CD4-positive, alpha-beta T cell treated with Interleukin-6 at 100 ng/mL for 8 hours (primary cell): ENCODE measurements around the gene ZCRB1.

ENCODE experiments used
- DNase-seq: peaks from one replicate; pipeline ENCODE4 v3.0.0-alpha.2; 2020; ENCODE audit warnings: mixed read lengths, low spot score

Gene ZCRB1

DNA sequence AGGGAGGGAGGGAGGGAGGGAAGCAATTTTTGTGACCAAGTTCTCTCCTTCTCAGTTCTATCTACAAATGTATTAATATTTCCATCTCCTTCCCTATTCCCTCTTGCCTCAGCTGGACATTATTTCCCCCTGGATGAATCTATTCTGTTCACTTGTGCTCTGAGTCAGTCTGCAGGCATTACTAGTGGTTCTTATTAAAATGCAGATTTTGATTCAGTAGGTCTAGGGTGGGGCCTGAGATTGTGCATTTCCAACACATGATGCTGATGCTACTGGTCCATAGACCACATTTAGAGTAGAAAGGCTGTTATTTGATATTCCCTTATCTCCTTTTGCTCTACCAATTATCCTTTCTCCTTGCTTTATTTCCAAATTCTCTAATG, 47.8 kb downstream of the ZCRB1 start:
- DNase-seq: no peak

GRCh38 chr12:42277396-42278127, 48.3 kb downstream of the ZCRB1 start:
- no peak for DNase-seq

GRCh38 chr12:42275499-42275898, 50.4 kb downstream of the ZCRB1 start:
- no peak for DNase-seq

DNA sequence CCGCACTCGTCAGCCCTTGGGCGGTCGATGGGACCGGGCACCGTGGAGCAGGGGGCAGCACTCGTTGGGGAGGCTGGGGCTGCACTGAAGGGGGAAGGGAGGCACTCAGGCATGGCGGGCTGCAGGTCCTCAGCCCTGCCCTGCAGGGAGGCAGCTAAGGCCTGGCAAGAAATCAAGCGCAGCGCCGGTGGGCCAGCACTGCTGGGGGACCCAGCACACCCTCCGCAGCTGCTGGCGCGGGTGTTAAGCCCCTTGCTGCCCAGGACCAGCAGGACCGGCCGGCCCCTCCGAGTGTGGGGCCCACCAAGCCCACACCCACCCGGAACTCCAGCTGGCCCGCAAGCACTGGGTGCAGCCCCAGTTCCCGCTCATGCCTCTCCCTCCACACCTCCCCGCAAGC, 52.2 kb downstream of the ZCRB1 start:
- DNase-seq: no peak

DNA sequence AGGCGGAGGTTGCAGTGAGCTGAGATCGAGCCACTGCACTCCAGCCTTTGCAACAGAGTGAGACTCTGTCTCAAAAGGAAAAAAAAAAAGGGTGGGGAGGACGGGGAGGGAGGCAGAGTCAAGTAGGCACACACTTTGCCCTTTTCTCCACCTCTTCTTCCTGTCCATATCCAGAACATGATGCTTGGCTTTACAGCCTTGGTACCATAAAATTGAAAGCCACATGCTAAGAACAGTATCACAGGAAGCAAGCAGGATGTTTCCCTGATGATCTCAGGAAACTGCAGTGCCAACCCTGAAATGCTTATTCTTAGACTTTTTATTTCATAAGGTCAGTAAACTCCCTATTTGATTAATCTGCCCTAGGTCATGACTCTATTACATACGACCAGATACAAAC, 55.3 kb downstream of the ZCRB1 start:
- no peak for DNase-seq

- DNase-seq: no peak
Measured at GRCh38 chr12:42267413-42268190, 58.3 kb downstream of the ZCRB1 start.

DNA sequence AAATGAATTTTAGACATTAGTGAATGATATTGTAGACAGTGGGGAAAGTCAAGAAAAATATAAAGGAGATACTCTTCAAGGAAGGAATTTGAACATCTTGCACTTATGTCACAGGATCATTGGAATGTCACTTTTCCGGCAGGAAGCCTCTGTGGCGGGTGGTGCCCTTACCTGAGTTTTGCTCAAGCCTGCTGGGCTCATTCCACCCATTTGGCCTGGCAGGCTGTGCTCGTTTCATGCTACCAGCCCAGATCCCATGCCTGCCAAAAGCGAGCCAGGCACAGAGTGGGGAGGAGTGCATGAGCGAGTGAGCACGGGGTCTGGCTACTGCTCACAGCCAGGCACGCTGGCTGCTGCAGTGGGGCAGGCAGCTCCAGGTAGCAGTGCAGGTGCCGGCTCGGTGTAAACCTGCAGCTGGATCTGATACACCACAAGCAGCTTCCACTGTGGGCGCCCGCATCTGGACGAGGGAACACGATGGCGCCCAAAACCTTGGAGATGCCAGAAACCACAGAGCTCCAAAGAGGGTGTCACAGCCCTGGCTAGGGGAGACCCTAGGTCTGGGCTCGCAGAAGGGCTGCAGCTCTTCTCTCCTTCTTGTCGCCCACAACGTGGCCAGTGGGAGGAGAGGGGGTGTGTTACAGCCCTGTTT, 59.2 kb downstream of the ZCRB1 start:
- DNase-seq: no peak

DNA sequence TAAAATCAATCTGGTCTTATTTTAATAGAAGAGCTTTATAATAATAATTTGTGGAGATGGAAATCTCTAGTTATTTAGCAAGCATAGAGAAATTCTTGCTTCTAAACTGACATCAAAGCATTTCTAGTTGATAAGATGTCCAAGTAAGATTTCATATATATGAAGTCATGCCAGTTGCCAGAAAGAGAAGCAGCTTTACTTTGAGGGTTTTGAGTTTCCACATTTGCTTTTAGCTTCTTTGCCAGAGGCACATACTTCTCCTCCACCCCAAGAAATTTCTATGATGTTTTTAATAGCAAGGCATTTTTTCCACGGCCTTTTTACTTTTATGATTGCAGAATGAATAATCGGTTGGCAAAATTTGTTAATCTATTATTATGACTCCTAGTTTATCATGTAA, 63.6 kb downstream of the ZCRB1 start:
- no peak for DNase-seq
